Effector CD8-positive, alpha-beta T cell (primary cell): ENCODE measurements around the gene WDFY2.
"Not testable (repeated sequence)": the region's sequence is repeated elsewhere in the genome, so short reads cannot be mapped to it uniquely, and the experiment has no call there.

Source experiments
- DNase-seq: peaks from one replicate; lab custom pipeline; 2025; lab: John Stamatoyannopoulos, UW

The WDFY2 gene

DNA sequence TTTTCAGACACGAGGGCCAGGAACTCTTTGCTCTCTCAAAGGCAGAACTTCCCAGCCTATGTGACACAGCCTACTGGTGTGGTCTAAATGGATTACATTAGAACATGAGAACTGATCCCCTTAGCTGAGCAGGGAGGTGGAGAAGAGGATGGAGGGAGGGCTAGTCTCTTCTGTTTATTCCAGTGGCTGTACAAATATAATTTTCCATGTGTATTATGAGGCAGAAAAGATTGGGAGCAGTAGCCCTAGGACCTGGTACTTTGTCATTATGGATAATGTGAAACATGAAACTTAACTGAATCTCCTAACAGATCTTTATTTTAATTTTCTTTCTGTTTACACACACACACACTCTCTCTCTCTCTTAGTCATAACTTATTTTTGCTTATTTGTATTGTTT lies 82.1 kb downstream of the WDFY2 start:
- no peak for DNase-seq

DNA sequence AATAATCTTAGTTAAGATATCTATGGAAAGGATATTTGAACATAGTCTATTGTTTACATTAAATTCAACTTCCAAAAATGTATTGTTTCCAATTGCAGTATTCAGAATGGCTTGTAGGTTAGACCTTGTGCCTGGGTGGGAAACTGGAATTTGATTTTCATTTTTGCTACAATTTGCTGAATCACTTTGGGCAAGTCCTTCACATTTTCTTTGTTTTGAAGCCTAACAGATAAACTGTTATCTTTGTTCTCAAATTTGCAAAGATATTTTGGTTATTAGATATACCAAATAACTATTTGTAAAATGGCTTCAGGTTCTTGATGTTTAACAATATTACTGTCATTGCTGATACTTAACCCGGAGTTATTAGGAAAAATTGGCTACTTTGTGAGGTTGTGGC lies 82.6 kb downstream of the WDFY2 start:
- DNase-seq, result no peak

DNA sequence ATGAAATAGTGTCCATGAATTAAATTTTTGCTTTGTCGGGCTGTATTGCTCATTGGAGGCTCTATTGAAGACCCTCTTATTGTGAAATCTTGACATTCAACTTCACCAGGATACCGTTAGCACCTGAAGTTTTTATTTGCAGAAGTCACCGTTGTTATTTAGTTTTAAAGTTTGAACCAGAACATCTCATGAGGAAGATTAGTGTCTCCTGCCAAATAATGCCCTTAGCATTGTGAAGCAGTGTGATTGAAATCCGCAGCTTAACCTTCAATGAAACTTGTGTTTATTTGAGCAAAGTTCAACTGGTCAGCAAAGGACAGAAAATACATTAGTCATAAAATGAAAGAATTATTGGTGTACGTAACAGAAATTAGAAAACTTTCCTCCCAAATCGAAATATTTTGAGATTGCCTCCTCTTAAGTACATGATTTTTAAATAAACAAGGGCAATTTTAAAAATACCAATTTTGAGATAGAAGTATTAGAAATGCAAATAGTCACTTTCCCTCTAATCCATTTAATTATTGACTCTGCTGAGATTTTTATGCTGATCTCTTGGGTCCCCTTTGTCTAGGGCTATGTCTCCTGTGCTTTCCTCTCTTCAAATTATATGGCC lies 84.4 kb downstream of the WDFY2 start:
- no peak for DNase-seq

DNA sequence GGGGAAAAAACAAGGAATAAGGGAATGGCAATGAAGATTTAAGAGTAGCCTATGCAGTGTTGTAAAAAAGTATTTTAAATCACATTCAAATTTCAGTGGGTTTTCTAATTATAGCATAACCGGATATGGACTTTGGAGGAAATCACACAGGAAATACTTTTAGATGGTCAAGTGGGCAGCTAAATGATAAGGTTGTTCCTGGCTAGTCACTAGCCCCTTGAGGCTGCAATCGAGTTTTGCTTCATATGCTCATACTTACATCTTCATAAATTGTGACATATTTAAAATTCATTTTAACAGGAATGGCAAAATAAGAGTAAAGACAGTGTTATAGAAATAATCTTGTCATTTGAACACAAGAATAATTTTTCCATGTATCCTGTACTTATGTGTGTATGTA lies 88.9 kb downstream of the WDFY2 start:
- DNase-seq, result no peak

DNA sequence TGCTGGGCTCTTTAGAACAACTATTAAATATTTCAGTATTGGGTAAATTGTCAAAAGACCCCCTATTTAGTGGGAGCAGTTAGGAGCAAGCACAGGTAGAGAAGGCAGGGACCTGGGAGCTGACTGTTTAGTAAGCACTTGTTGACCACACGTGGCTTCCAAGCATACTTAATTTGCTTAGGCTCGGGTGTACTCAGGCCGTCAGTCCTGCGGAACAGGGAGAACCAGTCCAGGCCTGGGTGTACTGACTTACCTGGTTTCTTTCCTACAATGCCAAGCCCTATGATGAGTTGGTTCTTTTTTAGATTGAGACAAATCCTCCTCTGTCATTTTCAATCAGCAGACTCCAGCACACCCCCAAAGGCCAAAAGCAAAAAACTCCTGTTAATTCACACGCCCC lies 90.0 kb downstream of the WDFY2 start:
- DNase-seq, result no peak

DNA sequence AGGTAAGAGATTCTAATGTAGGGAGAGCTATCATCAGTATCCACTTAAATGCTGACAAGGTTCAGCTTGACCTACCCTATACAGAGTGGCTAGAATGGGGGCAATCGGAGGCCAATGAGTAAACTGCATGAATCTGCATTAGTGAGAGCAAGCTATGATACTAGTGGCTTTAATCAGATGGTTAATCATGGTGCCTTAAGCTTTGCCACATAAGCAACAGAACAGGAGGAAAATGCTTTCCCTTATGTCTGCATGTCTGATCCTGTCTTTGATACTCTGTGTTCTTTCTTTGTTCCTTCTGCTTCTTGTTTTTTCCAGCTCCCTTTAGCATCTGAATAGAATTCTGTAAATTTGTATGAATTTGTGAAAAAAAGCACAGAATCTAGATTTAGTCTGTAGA lies 91.1 kb downstream of the WDFY2 start:
- DNase-seq, result no peak

DNA sequence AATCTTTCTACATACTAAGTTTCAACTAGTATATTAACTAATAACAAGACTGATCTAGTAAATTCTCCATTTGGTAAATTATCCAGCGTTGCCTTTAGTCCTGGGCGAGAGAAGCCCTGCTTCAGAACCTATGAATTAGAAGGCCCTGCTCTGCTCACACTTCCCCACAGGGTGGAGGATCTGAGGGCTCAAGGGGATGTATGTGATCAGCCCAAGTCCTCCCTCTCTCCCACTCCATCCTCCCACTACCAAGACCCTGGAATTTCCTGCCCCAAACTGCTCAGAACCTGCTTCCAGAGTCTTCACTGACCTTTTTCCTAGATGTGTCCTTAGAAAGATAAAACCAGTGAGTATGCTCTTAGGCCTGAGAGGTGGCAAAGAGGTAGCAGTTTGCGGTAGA lies 91.6 kb downstream of the WDFY2 start:
- DNase-seq, result no peak

DNA sequence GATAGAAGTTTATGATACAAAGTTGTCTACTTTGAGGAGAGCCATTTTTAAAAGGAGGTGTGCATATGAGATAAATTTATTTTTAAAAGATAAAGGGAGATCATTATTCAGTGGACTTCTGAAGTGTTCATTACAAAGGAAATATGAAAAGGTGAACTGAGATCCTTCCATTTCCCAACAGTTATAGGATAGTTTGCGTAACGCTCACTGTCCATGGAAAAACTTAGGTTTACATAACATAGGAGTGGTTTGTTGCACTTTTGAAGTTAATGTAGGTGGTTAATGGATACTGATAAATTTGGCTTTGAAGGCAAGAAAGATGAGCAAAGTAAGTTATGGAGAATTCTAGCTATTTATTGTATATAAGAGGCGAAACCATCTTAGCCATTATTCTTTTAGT lies 92.5 kb downstream of the WDFY2 start:
- no peak for DNase-seq

DNA sequence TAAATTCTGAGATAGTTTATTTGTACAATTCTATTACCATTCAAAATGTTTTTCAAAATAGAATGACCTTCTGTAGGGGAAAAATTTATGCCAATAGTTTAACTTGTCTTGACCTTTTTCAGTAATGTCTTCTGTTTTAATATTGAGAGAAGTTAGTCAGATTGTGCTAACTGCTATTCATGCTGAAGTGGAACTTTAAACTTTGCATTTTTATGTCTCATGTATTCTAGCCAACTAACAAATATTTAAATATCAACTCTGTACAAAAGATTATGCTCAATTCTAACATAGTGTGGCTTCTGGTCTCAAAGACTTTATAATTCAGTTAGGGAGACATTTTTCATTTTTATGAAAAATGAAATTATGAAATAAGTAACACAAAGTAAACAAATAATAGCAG lies 94.2 kb downstream of the WDFY2 start:
- no peak for DNase-seq

DNA sequence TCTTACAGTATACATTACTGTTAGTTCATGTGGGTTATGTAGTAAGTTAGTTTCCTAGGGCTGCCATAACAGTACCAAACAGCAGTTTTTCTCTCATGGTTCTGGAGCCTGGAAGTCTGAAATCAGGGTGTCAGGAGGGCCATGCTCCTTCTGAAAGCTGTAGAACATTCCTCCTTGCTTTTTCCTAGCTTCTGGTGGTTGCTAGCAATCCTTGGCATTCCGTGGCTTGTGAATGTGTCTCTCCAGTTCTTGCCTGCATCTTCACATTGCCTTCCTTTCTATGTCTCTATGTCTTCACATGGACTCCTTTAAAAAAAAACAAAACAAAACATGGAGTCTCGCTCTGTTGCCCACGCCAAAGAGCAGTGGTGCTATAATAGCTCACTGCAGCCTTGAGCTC lies 95.4 kb downstream of the WDFY2 start:
- no peak for DNase-seq

DNA sequence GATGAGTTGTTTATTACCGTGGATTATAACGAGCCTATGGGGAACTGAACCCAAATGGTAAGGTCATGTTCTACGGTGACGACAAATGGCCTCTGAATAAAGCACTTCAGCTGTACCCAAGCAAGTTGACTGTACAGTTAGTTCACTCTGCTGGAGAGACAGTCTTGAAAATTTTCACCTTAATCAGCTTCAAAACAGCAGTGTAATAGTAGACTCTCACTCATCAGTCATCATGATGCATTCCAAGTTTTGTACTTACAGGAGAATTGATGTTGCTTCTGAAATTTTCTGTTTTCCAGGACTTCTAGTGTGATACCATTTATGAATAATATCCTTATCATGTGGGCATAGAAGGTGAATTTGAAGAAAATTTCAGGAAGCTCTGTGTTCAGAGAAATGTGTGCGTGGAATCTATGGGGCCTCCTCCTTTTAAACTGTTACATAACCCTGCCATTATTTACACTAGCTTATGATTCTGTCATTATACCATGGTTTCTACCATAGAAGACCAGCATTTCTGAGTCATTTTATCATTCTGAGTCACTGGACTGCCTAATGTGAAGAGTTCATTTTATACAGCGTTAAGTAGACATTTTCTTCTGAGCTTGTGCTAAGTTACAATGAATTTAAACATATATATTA lies 96.9 kb downstream of the WDFY2 start:
- no peak for DNase-seq

DNA sequence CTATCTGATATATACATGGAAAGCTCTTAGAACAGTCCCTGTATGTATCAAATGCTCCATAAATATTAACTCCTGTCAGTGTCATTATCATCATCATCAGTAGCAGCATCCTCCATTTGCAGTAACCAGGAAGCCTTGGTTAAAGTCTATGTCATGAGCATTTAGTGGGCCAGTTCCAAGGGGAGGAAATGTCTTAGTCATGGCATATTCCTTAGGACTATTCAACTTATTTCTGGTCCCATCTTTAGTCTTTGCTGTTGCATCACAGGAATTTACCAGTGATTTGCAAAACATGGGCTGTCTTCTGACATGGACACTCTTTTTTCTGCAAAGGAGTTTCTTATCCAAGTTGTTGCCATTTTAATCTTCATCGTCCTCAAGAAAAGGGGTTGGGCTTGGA lies 98.4 kb downstream of the WDFY2 start:
- no peak for DNase-seq

DNA sequence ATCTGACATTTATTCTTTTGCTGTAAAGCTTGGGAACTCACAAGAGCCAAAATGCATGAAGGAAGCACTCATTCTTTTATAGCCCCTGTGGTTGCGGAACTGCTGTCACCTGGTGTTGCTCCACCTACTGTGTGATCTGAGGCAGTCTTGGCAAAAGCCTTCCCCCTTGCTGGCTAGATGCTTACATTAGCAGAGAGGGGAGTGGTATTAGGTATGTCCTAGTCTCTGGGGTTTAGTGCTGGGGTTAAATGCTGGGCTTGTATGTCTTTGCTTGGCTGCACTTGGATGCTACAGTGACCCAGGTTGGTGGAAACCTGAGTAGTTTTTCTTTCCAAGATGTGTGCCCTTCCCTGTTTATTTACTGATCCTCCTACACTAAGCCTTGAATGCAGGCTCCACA lies 99.3 kb downstream of the WDFY2 start:
- DNase-seq, result no peak

DNA sequence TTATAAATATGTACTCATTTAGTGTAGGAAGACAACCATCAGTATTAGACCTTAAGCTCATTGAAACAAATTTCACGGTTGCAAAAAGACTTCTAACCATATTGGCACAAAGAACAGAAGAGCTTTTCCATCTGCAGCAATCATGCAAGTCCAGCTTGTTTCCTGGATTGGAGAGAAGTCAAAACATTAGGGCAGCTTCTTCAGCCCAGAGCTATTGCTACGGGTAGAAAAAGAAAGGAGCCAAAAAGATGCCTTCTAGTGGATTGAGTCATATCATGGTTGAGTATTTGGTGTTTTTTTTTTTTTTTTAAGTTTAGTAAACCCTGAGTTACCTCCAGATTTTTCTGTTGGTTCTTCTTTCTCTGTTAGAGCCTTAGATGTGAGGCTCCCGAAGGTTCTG lies 99.8 kb downstream of the WDFY2 start:
- no peak for DNase-seq

DNA sequence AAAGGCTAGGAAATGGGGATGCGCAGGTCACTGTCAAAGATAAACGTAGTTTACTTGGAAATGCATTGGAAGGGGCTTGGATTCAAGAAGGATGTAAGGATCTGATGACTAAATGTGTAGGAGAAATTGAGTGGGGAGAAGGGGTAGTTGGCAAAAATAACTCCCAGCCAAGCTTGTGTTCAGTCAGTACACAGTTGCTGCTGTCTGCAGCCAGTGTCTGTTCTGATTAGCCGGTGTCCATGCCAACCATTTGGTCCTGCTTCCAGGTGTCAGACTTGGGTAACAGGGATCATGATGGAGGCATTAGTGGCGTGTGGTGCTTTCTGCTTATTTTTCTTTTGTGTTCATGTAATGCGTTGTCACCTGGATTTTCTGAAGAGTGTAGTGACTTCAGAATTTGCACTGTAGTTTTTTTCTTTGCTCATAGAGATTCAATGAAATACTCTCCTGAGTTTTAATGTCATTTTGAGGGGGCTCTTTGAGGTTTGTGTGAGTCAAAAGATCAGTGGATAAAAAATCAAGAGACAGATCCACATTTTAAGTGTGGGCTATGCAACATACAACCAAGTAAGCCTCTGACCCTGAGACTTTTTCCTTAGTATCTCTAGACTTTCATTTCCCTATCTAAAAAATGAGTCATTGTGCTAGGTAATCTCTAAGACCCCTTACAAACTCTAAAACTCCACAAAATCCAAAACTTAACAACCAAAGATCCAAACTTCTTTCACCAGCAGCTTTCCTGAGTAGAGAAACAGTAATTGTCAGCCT lies 103.9 kb downstream of the WDFY2 start:
- no peak for DNase-seq

DNA sequence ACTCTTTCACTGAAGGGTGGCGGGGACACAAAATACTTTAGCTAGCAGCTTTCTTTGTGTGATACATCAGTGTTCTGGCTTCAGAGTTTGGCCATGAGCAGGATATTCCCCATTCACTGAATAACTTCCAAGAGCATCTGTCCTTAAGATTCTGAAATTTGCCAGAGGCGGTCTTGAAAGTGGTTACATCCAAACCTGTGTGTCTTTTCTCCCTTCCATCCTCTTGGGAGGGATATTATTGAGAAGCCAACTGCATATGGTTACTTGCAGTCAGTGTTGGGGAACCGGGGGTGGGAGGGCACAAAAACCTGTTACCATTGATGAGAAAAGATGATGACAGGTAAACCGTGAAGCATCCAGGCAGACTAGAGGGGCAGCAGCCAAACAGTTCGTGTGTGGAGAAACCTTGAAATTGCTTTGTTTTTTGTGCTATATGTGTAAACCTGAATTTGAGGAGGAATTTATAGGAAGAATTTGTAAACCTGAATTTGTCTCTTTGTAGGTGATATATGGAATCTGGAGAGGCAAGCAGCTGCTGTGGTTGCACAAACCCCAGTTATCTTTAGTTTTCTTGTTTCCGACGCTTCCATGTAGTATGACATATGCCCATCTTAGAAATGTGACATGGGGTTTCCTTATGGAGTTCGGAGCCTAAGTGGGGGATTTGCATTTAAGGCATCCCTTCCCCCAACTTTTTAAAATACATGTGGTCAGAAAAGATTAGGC lies 104.8 kb downstream of the WDFY2 start:
- no peak for DNase-seq

DNA sequence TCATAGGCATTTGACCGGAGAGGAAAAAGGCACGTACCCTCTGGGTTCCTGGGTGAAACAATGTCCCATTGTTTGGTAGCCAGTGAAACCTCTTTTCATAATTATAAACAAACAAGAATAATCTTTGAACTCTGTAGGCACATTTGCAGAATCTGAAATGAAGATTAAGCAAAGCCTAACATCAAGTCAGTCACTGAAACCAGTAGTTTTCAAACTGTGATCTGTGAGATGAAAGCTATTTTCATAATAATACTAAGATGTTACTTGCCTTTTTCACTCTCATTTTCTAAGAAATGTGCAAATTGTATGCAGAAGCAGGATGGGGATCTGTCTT lies 105.4 kb downstream of the WDFY2 start:
- DNase-seq, result no peak

DNA sequence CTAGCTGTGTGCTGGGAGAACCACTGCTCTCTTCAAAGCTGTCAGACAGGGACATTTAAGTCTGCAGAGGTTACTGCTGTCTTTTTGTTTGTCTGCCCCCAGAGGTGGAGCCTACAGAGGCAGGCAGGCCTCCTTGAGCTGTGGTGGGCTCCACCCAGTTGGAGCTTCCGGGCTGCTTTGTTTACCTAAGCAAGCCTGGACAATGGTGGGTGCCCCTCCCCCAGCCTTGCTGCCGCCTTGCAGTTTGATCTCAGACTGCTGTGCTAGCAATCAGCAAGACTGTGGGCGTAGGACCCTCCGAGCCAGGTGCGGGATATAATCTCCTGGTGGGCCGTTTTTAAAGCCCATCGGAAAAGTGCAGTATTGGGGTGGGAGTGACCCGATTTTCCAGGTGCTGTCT lies 111.4 kb downstream of the WDFY2 start:
- DNase-seq, result not testable (repeated sequence)

DNA sequence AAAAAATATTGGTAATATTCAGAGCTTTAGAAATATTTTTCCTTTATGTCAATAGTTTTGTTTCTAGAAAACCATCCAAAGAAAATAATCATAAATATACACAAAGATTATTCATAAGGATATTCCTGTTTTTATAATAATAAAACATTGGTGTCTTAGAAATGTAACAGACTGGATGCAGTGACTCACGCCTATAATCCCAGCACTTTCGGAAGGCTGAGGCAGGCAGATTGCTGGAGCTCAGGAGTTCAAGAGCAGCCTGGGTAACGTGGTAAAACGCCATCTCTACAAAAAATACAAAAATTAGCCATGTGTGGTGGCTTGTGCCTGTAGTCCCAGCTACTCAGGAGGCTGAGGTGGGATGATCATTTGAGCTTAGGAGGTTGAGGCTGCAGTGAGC lies 112.9 kb downstream of the WDFY2 start:
- no peak for DNase-seq

DNA sequence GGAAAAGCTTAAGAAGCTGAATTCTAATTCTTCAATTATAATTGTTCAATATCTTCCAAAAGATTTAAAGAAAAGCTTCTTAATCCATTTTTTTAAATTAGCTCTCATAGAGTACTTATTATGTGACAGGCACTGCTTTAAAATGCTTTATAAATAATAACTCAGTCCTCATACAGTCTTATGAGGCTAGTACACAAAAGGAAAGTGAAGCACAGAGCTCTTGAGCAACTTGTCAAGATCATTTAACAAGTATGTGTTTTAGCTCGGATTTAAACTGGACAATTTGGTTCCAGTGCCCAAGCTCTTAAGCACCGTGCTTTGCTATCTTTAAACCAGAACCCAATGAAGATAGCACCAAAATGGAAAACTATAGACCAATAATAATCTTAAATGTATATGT lies 113.6 kb downstream of the WDFY2 start:
- DNase-seq, result no peak

DNA sequence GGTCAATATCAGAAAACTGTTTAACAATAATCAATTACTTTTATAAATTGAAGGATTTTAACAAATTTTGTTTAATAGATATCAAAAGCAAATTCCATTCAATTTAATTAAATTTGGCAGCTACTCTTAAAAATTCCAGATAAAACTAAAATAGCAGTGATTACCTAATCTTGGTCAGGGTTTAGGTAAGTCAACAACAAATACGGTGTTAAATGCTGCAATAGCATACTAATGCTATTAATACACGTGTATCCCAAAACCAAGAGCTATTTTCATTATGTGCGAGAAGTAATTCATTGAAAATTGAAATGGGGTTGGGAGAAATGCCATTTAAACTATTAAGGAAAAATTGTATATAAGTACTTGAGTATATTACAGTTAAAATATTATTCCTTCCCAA lies 114.1 kb downstream of the WDFY2 start:
- no peak for DNase-seq

DNA sequence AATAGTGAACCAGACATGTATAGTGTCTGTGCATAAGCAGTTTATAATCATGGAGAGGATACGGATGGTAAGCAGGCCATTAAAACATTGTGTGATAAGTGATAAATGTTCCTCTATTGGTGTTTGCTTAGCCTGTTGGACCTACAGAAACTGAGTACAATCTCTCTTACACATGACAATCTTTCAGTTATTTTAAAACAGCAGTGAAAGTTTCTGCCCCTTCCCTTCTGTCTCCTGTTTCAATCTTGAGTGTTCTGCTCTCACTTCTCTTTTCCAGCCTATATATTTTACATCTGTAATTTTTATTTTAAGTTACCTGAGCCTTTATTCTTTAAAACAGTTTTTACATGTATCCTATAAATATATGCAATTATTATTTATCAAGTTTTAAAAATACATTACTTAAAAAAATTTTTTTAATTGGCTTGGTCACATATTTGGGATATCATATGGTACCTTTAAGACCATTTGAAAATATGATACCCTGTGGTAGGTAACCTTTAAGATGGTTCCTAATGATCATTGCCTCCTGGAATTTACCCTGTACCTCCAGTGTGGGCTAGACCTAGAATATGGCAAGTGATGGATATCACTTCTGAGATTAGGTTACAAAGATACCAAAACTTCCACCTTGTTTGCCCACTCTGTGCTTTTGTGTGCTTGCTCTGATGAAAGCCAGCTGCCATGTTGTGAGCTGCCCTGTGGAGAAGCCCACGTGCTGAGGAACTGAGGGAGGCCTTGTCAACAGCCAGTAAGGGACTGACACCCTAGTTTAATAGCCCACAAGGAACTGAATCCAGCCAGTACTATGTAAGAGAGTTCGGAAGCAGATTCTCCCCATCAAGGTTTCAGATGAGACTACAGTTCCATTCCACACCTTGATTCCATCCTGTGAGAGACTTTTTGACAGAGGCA lies 120.4 kb downstream of the WDFY2 start:
- DNase-seq, result no peak
